Spleen (tissue), 7 donors: ENCODE measurements around the gene ZMYND8.
A peak's percentile ranks its signal among the peaks of the same experiment; 100 is the strongest.

ENCODE experiments used
- CTCF ChIP-seq, 11 experiments: fragments of 200-600 bp in 7 of 11; fragments of 450-650 bp in 4 of 11; sonication (generic) in 4 of 11; IDR thresholded peaks in 8 of 11; conservative IDR thresholded peaks in 3 of 11; 1 replicate in 7 of 11; 2 replicates in 4 of 11; pipeline versions ENCODE4 v1.4.0 to v1.8.0; 2016 to 2021; ENCODE audit warnings: antibody characterized with exemption in 11 of 11, inconsistent platforms in 4 of 11, mild to moderate bottlenecking in 1 of 11
- POLR2A ChIP-seq, 3 donors: fragments of 450-650 bp; IDR thresholded peaks; one replicate each; pipeline ENCODE4 v1.5.1; 2017; ENCODE audit warnings: antibody characterized with exemption in 3 of 3, mild to moderate bottlenecking in 1 of 3
- POLR2AphosphoS5 ChIP-seq, 3 donors: sonication (generic); formaldehyde crosslinking; IDR thresholded peaks; one replicate each; pipeline ENCODE4 v1.5.1; 2017; ENCODE audit warnings: antibody characterized with exemption in 3 of 3
- donor health status: DM: no; HTN: no; CAD: no; lungs with moderate emphysema.
- donor health status: DM: no; HTN: no; CAD: no.
- donor health status: DM: no; HTN: no; CAD: no.

- TF ChIP-seq CTCF (IDR thresholded peaks at IDR 0.05 in 8 of 11, conservative IDR thresholded peaks at IDR 0.05 in 3 of 11) (no peak), POLR2AphosphoS5 (IDR thresholded peaks at IDR 0.05) (peak in 2 of 3 donors; percentile 5 to 48), POLR2A (IDR thresholded peaks at IDR 0.05) (no peak)
These were observed at the start of gene ZMYND8 for GRCh38 chr20:47356526-47357295.
